GM18951 (cell line): ENCODE results near the gene MMRN2.

Source experiments
- POLR2A ChIP-seq: IDR thresholded peaks from 4 replicates; pipeline ENCODE4 v1.6.1; 2011; ENCODE audit warnings: mild to moderate bottlenecking; ENCODE audit not compliant: insufficient read length, insufficient read depth; ENCODE audit errors: extremely low read depth
- in situ Hi-C: fragments of 300-500 bp; cut with MboI; formaldehyde crosslinking; loops from one replicate; pipeline ENCODE4 v1.12.0; 2022; ENCODE audit warnings: low sequenced_read_pairs, mixed read lengths, inconsistent platforms; ENCODE audit not compliant: unreplicated experiment

Gene MMRN2

DNA sequence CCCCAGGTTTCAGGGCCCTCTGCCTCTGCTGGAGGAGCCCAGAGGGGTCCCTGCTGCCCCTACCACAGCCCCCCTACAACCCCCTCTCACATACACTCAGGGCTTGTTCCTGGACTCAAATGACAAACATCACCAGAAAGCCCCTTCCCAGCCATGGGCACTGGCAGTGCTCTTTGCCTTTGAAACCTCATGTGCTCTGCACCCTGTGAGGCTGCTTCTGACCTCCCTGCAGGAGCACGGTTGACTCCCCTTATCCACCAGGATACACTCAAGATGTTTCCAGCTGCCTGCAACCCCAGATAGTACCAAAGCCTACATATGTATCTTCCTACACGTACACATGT is 7.4 kb upstream of the MMRN2 start:
- in situ Hi-C loops: no loop called here
- no peak for TF ChIP-seq POLR2A

DNA sequence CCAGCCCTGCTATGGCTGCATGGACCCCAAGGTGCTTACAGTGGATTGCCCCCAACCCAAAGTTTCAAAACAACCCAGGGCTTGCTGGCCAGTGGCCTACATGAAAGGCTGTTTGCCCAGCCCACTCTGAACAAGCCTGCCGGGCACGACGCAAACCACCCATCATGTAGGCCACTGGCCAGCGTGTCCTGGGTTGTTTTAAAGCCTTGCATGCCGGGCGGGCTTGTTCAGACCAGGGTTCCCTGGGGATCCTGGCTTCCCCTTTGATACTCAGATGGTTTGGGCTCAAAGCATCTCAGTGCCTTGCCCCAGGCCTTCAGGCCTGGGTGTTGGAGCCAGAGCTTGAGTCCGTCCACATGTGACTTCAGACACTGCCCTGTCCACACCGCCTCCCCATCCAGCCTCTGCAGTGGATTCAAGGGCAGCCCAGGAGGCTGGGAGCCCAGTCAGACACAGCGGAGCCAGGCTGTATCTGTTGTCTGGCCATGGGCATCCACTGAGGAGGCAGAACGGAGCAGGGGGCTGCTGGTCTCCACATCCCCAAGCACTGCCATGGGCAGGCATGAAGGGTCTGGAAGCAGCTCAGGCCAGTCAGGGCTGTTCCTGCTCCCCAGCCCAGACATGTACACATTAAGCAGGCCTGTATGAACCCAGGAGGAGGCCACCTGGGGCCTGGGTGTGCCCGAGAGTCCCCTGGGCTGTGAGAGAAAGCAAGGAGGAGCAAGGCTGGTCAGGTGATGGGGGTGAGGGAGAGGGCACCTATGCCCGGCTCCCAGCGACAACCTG is 6.8 kb upstream of the MMRN2 start:
- in situ Hi-C loops: no loop called here
- no peak for TF ChIP-seq POLR2A

DNA sequence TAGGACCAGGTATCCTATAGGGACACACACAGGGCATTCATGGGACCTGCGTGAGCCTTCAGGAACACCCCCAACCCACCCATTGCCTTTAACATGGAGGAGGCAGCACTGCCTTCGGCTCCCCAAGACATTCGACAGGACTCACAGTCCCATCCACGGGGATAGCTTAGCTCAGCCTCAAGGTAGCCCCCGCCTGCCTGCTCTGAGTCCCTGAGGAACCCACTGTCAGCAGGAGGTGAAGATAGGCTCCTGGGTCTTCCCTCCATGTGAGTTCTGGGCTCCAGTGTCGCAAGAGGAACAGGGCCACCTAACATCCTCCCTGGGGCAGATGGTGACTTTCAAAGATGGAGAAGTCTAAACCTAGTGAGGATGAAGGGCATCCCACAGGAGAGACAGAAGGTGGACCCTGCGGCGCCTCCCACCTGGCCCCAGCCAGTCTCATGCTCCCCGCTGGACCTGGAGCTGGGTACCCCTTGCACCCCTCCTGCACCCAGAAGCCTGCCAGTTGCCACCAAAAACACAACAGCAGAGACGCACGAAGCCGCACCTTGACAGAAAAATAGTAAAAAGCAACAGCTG is 6.0 kb upstream of the MMRN2 start:
- TF ChIP-seq POLR2A: no peak
- in situ Hi-C loops: no loop called here

DNA sequence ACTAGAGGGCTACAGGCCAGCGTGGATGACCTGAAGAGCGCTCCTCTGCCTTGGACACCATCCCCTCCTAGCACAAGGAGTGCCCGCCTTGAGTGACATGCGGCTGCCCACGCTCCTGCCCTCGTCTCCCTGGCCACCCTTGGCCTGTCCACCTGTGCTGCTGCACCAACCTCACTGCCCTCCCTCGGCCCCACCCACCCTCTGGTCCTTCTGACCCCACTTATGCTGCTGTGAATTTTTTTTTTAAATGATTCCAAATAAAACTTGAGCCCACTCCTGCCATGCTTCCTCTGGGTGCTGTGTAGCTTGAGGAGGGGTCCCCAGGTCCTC is 5.5 kb upstream of the MMRN2 start:
- in situ Hi-C loops: no loop called here
- TF ChIP-seq POLR2A: no peak

DNA sequence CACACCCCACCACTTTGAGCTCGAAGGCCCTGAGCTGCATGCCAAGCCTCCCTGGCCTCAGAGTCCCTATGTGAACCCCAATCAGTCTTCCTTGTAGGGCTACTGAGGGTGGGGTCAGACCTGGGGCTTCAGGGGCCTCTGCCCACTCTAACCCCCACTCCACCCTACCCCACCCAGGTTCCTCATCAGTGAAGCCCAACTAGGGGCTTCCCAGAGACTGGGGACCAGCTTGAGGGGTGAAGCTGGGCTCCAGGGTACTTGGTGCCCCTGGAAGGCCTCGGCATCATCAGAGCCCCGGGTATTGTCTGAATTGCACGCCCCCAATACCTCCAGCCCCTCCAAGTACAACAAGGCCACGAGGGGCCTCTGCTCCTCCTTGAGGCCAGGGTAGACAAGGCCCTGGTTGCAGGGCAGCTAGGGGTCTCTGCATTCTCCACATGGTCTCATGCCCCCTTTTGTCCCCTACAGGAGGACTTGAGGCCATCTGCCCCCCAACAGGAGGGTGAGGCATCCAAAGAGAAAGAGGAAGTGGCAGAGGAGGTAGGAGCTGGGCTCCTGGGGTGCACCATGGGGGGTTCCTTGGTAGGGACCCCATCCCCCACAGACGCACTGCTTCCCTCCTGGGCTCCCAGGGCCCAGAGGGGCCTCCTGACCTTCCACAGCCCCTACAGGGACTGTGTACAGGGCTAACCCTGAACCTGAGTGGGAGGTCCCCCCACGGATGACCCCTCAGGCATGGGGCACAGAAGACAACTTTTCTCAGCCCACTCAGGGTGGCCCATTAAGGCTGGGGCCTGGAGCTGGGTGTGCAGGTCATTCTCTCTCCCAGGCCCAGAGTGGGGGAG is 4.9 kb upstream of the MMRN2 start:
- in situ Hi-C loops: no loop called here

DNA sequence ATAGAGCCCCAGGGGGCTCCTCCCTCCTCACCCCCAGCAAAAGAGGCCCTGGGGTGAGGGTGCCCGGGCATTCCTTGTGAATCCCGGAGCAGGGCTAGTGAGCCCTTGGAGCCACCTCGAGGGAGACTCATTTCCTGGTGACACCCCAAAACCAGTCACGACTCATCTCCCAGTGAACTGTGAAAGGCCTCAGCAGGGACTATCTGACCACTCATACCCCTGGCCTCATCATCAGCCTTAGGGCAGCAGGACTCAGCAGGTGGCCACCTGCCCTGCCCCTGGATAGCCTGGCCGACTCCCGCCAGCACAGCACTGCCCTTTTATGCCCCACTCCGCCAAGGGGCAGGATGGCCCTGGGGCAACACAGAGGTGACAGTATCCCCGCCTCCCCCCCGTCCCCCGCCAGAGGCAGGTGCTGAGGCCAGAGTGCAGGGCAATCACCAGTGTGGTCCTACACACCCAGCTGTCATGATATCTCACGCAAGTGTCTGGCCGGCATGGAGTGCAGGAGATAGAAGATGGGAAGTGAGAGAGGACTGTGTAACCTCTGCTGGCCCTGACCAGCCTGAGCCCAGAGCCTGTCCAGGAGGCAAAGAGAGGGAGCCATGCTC is 4.2 kb upstream of the MMRN2 start:
- in situ Hi-C loops: no loop called here
- TF ChIP-seq POLR2A: no peak

More for the DNA sequence above, 4.9 kb upstream of the MMRN2 start:
- TF ChIP-seq POLR2A: no peak

DNA sequence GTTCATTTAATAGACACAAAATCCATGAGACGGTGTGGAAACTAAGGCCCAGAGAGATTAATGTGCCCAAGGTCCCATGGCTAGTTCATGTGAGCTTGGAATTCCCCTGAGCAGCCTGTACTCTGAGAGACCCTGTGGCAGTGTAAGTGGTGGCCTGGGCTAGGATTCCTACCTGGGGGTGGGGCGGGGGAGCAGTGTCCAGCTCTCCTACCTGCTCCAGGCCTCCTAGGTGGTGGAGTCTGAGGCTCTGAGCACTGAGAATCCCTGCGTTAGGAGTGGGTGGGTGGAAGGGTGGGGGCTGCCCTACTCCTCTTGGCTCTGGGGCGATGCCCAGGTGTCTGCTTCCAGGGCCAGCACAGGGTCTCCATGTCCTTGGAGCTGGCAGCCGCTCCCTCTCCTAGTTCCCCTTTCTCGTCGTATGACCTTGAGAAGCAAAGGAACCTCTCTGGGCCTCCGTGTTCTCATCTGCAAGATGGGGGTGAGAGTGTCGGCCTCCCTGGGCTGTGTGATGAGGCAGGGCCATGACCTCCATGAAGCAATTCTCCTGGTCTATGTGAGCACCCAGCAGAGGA is 3.5 kb upstream of the MMRN2 start:
- TF ChIP-seq POLR2A: no peak
- in situ Hi-C loops: no loop called here

DNA sequence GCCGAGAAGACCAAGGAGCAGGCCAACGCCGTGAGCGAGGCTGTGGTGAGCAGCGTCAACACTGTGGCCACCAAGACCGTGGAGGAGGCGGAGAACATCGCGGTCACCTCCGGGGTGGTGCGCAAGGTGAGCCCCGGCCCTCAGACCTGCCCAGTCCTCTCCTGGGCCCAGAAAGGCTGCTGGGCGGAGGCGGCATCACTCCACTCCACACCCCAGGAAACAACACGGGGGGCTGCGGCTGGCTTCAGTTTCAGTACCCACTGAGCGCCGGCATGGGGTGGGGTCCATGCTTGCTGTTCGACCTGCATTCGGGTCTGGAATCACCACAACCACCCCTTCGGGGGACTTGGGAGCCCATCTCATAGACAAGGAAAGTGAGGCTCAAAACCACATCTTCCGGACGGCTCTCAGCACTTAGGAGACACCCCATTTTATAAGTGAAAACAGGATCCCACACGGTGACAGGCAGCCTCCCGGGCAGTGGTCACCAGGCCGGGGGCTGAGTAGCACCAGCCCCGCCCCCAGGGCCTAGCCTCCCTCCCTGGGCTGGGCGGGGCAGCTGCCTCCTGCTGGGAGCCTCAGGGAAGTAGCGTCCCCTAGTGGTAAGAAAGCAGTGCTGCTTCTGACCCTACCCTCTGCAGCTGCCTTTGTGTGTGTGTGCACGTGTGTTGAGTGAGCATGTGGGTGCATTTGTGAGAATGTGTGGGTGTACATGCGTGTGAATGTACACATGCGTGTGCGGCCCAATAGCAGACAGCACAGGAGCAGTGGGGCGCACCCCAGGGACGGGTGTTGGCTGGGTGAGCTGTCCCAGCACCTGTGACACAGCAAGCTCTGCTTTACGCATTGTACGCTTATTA is 2.8 kb upstream of the MMRN2 start:
- in situ Hi-C loops: no loop called here
- TF ChIP-seq POLR2A: no peak

DNA sequence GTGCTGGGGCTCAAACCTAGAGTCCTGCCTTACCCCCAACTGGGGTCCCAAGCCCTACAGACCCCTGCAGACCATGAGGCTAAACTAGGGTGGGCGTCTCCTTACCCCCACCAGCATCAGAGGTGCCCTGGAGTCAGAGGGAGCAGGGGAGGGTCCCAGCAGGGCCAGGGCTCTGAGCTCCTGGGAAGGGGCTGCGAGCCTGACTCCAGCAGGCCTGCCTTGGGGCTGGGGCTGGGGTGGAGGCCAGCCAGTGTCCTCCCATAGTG is 2.3 kb upstream of the MMRN2 start:
- in situ Hi-C loops: no loop called here
- no peak for TF ChIP-seq POLR2A

DNA sequence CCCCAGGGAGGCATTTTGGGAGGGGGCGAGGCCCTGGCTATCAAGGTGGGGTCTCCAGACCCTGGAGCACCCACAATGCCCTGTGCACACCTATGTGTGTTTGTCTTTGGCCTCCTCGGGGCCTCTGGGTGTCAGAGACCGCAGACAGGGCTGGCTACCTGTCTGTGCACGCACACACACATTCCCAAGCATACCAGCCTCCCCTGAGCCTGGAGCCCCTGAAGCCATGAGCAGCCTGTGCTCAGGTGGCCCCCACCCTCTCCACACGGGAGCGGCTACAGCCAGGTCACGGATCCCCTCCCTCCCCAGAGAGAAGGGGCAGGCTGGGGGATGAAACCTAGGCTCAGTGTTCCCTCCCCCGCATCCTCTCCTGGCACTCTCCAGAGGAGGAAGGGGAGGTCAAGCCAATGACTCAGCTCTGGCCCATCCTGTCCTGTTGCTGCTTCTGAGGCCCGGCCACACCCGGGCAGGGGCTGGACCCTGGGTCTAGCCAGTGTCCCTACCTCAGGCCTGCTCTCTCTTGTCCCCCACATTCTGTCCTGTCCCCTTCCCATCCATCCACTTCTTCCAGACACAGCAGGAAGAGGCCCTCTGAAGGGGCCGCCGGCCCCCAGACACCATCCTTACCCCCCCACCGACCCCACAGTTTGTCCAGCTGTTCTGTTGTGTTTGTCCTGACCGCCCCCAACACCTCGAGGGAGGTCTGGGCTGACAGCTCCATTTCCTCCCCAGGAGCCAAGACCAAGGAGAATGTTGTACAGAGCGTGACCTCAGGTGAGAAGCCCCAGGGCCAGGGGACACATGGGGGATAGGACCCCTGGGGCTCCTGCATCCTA is 1.7 kb upstream of the MMRN2 start:
- in situ Hi-C loops: no loop called here
- TF ChIP-seq POLR2A: no peak

DNA sequence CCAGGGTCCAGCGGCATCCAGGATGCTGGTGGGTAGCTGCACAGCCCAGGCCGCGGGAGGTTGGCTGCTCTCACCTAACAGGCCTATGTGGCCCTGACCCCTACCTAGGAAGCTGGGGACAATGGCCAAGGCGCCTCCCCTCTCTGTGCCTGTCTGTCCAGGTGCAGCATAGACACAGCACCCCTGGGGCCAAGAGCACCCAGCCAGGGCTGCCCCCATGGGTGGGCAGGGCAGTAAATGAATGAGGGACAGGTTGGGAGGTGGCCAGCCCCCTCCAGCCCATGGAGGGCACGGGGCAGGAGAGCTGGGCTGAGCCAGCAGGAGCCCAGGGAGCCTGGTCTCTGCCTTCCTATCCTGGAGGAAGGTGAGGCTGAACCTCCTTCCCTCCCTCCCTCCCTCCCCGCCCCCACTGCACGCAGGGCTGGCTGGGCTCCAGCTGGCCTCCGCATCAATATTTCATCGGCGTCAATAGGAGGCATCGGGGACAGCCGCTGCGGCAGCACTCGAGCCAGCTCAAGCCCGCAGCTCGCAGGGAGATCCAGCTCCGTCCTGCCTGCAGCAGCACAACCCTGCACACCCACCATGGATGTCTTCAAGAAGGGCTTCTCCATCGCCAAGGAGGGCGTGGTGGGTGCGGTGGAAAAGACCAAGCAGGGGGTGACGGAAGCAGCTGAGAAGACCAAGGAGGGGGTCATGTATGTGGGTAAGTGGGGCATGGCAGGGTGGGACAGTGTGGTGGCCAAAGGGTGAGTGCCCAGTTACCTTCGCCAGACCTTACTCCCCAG is 893 bp upstream of the MMRN2 start, which contains the start of gene SNCG:
Gene SNCG, plus strand, starts transcription at position 484 of the 785 bp plus-strand sequence. Its CDS starts 99 bp downstream, at position 583.
- in situ Hi-C loops: no loop called here
- no peak for TF ChIP-seq POLR2A
